Fibroblast of mammary gland (primary cell): ENCODE data around the gene BEND7.
"Not testable (repeated sequence)": the region's sequence is repeated elsewhere in the genome, so short reads cannot be mapped to it uniquely, and the experiment has no call there.

Source experiments
- DNase-seq: peaks from one replicate; pipeline ENCODE4 v3.0.0-alpha.2; 2010; ENCODE audit warnings: low read depth
- H3K4me3 ChIP-seq: 2 replicates; pipeline ENCODE4 v1.5.1; 2011; ENCODE audit warnings: low read depth, mild to moderate bottlenecking, low read length, moderate library complexity; ENCODE audit not compliant: control insufficient read depth
- TF ChIP-seq, protein P1 (sequence below): conservative IDR thresholded peaks from 2 replicates; pipeline ENCODE4 v1.5.1; 2011; ENCODE audit warnings: low read depth, low read length, inconsistent platforms; ENCODE audit not compliant: control insufficient read depth, insufficient read depth

BEND7 gene

DNA sequence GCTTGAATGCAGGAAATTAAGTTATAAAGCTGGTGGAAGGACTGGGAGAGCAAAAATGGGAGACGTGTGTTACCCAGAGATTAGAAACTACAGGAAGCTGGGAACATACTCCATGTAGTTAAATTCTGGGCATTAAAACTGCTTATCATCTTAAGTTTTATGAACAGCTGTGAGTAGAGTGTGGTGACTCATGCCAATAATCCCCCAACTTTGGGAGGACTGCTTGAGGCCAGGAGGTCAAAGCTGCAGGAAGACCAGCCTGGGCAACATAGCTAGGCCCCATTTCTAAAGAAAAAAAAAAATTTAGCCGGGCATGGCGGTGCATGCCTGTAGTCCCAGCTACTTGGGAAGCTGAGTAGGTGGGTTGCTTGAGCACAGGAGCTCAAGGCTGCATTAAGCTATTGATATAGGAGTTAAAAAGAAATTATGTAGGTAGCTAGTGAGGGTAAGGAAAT, 124.5 kb downstream of the BEND7 start:
- no peak for DNase-seq
- TF ChIP-seq, protein P1, sequence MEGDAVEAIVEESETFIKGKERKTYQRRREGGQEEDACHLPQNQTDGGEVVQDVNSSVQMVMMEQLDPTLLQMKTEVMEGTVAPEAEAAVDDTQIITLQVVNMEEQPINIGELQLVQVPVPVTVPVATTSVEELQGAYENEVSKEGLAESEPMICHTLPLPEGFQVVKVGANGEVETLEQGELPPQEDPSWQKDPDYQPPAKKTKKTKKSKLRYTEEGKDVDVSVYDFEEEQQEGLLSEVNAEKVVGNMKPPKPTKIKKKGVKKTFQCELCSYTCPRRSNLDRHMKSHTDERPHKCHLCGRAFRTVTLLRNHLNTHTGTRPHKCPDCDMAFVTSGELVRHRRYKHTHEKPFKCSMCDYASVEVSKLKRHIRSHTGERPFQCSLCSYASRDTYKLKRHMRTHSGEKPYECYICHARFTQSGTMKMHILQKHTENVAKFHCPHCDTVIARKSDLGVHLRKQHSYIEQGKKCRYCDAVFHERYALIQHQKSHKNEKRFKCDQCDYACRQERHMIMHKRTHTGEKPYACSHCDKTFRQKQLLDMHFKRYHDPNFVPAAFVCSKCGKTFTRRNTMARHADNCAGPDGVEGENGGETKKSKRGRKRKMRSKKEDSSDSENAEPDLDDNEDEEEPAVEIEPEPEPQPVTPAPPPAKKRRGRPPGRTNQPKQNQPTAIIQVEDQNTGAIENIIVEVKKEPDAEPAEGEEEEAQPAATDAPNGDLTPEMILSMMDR, result no peak
- H3K4me3 ChIP-seq, result no peak overlapping the region

DNA sequence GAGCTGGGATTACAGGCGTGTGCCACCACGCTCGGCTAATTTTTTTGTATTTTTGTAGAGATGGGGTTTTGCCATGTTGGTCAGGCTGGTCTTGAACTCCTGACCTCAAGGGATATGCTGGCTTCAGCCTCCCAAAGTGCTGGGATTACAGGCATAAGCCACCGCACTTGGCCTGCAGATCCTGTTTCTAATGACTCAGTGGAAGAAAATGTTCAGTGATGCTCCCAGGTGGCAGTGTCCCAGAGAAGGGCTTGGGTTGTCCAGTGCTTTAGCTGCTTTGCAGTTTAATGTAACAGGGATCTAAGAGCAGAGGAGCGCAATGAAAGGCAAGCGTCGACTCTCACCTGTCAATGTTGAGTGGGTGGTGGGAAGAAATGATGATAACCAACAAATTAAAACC, 125.4 kb downstream of the BEND7 start:
- H3K4me3 ChIP-seq, result not testable (repeated sequence)
- DNase-seq, result peak; percentile 7

DNA sequence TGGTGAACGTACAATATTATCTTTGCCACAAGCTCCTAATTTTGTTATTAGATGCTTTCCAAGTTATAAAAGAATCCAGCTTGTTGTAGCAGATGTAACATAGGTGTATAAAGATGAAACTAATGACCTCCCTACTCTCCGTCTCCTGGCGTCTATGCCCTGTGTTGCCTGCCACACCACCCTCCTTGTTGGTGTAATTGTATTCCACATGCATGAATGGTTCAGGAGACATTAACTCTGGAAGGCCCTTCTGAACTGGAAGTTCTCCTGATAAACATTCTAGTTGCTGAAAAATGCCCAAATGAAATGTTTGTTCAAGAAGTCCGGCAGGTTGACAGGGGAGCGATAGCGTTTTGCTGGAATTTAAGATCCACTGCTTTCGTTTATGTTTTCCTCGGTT, 126.8 kb downstream of the BEND7 start:
- DNase-seq, result no peak
- no peak overlapping the region for H3K4me3 ChIP-seq
- TF ChIP-seq, protein P1, result no peak

DNA sequence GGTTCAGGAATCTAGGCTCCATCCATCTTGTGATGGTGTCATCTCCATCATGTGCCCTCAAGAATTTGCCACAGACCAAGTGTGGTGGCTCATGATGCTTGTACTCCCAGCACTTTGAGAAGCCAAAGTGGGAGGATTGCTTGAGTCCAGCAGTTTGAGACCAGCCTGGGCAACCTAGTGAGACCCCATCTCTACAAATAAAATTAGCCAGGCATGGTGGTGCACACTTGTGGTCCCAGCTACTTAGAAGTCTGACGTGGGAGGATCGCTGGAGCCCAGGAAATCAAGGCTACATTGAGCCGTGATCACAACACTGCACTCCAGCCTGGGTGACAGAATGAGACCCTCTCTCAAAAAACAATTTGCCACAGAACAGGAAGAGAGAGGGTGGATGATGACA, 127.7 kb downstream of the BEND7 start:
- H3K4me3 ChIP-seq, result no peak overlapping the region
- no peak for DNase-seq
- TF ChIP-seq, protein P1, result no peak

DNA sequence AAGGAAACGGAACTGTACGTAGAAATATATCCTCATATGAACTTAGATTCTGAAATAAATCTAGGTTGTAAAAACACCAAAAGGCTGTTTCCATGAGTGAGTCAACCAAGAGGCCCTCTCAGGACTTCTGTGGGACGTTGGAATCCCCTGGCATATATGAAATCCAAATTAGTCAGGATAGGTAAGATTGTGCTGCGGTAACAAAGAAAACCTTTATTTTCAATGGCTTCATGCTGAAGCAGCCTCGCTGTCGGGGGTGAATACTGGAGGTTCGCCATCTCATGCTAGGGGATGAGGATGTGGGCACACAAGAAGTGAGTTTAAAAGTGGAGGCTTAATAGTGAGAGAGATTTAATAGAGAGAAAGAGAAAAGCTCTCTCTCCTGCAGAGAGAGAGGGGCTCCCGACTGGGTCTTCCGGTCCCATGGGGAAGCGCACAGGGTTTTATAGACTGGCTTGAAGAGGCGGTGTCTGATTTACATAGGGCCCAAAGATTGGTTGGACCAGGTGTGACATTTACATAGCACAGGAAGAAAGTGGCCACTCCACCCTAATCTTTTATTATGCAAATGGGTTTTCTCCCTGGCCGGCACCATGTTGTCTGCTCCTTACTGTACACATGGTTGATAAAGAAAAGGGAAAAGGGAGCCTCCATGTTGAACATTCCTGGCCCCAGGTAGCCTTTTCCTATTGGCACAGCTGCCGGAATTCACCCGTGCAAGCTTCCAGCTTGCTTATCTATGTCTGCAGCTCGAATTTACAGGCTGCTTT, 128.4 kb downstream of the BEND7 start:
- H3K4me3 ChIP-seq, result no peak overlapping the region
- DNase-seq, result no peak
- TF ChIP-seq, protein P1, result no peak

DNA sequence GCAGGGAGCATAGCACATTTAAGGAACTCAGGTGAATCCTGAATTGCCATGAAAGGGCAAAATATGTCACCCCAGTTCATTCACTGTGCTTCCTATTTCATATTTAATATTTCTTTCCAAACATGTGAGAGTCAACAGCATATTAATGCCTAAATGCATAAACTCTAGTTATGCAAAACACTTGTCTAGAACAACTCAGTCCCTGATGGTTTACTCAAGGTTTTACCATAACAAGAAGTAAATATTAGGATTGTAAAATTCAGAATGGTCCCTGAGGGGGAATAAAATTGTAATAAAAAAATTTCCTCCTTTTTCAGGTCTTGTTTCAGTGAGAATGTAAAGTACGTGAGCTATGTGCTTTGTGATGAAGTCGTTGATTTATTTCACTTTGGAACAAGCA, 129.1 kb downstream of the BEND7 start:
- H3K4me3 ChIP-seq, result no peak overlapping the region
- TF ChIP-seq, protein P1, result no peak
- no peak for DNase-seq

DNA sequence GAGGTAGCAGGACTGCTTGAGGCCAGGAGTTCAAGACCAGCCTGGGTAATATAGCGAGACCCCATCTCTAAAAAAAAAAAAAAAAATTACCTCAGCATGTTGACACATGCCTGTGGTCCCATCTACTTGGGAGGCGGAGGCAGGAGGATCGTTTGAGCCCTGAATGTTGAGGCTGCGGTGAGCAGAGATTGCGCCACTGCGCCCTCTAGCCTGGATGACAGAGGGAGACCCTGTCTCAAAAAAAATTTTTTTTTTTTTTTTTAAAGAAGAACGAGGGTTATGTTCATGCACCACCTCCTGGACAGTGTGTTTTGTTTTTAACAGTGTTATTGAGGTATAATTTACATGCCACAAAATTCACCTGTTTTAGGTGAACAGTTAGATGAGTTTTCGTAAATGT, 129.6 kb downstream of the BEND7 start:
- H3K4me3 ChIP-seq, result no peak overlapping the region
- DNase-seq, result no peak
- TF ChIP-seq, protein P1, result no peak
